ENCODE data around the gene CHORDC1. TPM values are rescaled to one million over a fixed set of nuclear protein-coding genes. Genes with fewer than 3 reads are reported as not detected.

The CHORDC1 gene
- total RNA-seq, 1 experiment from 2014 or later = 95.6 TPM

DNA sequence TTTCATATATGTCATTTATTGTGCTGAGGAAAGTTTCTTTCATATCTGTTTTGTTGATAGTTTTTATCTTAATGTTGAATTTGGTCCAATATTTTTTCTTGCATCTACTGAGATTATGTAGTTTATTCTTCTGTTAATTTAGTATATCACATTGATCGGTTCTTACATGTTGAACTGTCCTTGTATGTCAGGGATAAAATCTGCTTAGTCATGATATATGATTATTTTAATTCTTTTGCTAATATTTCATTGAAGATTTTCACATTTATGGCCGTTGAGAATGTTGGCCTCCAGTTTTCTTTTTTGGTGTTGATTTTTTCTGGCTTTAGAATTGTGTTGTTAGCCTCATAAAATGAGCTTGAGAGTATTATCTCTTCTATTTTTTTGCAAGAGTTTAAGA lies 31.2 kb upstream of the CHORDC1 start (continued):
- TF ChIP-seq, protein P1, sequence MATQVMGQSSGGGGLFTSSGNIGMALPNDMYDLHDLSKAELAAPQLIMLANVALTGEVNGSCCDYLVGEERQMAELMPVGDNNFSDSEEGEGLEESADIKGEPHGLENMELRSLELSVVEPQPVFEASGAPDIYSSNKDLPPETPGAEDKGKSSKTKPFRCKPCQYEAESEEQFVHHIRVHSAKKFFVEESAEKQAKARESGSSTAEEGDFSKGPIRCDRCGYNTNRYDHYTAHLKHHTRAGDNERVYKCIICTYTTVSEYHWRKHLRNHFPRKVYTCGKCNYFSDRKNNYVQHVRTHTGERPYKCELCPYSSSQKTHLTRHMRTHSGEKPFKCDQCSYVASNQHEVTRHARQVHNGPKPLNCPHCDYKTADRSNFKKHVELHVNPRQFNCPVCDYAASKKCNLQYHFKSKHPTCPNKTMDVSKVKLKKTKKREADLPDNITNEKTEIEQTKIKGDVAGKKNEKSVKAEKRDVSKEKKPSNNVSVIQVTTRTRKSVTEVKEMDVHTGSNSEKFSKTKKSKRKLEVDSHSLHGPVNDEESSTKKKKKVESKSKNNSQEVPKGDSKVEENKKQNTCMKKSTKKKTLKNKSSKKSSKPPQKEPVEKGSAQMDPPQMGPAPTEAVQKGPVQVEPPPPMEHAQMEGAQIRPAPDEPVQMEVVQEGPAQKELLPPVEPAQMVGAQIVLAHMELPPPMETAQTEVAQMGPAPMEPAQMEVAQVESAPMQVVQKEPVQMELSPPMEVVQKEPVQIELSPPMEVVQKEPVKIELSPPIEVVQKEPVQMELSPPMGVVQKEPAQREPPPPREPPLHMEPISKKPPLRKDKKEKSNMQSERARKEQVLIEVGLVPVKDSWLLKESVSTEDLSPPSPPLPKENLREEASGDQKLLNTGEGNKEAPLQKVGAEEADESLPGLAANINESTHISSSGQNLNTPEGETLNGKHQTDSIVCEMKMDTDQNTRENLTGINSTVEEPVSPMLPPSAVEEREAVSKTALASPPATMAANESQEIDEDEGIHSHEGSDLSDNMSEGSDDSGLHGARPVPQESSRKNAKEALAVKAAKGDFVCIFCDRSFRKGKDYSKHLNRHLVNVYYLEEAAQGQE (IDR thresholded peaks at IDR 0.05; ENCODE audit: low read depth) = no peak
- TF ChIP-seq, protein P2, sequence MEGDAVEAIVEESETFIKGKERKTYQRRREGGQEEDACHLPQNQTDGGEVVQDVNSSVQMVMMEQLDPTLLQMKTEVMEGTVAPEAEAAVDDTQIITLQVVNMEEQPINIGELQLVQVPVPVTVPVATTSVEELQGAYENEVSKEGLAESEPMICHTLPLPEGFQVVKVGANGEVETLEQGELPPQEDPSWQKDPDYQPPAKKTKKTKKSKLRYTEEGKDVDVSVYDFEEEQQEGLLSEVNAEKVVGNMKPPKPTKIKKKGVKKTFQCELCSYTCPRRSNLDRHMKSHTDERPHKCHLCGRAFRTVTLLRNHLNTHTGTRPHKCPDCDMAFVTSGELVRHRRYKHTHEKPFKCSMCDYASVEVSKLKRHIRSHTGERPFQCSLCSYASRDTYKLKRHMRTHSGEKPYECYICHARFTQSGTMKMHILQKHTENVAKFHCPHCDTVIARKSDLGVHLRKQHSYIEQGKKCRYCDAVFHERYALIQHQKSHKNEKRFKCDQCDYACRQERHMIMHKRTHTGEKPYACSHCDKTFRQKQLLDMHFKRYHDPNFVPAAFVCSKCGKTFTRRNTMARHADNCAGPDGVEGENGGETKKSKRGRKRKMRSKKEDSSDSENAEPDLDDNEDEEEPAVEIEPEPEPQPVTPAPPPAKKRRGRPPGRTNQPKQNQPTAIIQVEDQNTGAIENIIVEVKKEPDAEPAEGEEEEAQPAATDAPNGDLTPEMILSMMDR (IDR thresholded peaks at IDR 0.05 in 2 of 3, conservative IDR thresholded peaks at IDR 0.05 in 1 of 3; ENCODE audit: borderline replicate concordance in 1 of 3, insufficient read depth in 1 of 3, low read depth in 2 of 3, low read length in 2 of 3) = no peak
- no peak for TF ChIP-seq RAD21 (IDR thresholded peaks at IDR 0.05; ENCODE audit: low read depth)
- no peak for TF ChIP-seq SP1 (IDR thresholded peaks at IDR 0.05; ENCODE audit: low read depth)
- TF ChIP-seq EZH2 (IDR thresholded peaks at IDR 0.05) = no peak

DNA sequence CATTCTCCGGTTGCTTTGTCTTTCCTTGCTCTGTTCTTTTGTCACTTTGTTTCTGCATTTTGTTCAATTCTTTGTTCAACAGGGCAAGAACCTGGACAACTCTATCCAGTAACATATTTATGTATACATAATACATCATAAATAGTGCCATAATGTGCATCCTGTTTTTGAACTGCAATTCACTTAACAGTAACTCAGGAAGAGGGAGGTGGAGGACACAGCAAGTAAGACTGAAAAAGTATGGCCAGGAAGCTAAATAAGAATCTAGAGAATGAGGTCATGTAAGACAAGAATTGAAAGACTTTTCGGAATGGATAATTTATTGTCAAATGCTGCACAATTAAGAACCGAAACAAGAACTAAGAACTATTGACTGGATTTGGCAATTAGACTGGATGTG lies 29.2 kb upstream of the CHORDC1 start:
- no peak overlapping the region for H3K27ac ChIP-seq (ENCODE audit: low read depth, low read length)
- RAD21 ChIA-PET (ENCODE audit: low non-redundant PET in 1 of 2, low total read pairs in 2 of 2, uncharacterized antibody in 2 of 2, unreplicated experiment in 2 of 2) = no interaction called here
- H3K4me3 ChIP-seq (replicated peaks in 1 of 2; ENCODE audit: low read depth in 1 of 2, low read length in 2 of 2) = no peak overlapping the region
- CTCF ChIA-PET = no interaction called here
- no peaks in the 10 kb centered on the region for H3K79me2 ChIP-seq (ENCODE audit: insufficient read depth, low read length)
- TF ChIP-seq EZH2 (IDR thresholded peaks at IDR 0.05) (no peak), ELF1 (IDR thresholded peaks at IDR 0.05; ENCODE audit: borderline replicate concordance, low read depth) (no peak), EZH2phosphoT487 (IDR thresholded peaks at IDR 0.05; ENCODE audit: borderline replicate concordance) (no peak), RAD21 (IDR thresholded peaks at IDR 0.05; ENCODE audit: low read depth) (no peak), YY1 (IDR thresholded peaks at IDR 0.05; ENCODE audit: extremely low read depth, insufficient replicate concordance, low read depth, low read length) (no peak), ZFX (IDR thresholded peaks at IDR 0.05) (no peak), SP1 (IDR thresholded peaks at IDR 0.05; ENCODE audit: low read depth) (no peak), SRF (IDR thresholded peaks at IDR 0.05; ENCODE audit: low read depth) (no peak), FOSL1 (IDR thresholded peaks at IDR 0.05; ENCODE audit: low read depth) (no peak)
- TF ChIP-seq, protein P2 (IDR thresholded peaks at IDR 0.05 in 2 of 3, conservative IDR thresholded peaks at IDR 0.05 in 1 of 3; ENCODE audit: borderline replicate concordance in 1 of 3, insufficient read depth in 1 of 3, low read depth in 2 of 3, low read length in 2 of 3) = no peak
- TF ChIP-seq, protein P3, sequence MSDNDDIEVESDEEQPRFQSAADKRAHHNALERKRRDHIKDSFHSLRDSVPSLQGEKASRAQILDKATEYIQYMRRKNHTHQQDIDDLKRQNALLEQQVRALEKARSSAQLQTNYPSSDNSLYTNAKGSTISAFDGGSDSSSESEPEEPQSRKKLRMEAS (IDR thresholded peaks at IDR 0.05) = no peak
- no peaks in the 10 kb centered on the region for H3K4me1 ChIP-seq (ENCODE audit: control insufficient read depth in 1 of 2, insufficient read depth in 2 of 2, low read length in 2 of 2)
- H3K4me2 ChIP-seq (ENCODE audit: low read length) = no peak overlapping the region
- intact Hi-C loops (cut with micrococcal nuclease) = no loop called here
- H3K9me2 ChIP-seq (ENCODE audit: insufficient read depth) = no peaks in the 10 kb centered on the region
- no peaks in the 10 kb centered on the region for H3K36me3 ChIP-seq (ENCODE audit: control insufficient read depth in 1 of 2, insufficient read depth in 2 of 2, low read length in 2 of 2)
- POLR2A ChIA-PET = no interaction called here
- H2AFZ ChIP-seq (ENCODE audit: low read depth, low read length, poor library complexity, severe bottlenecking) = no peak overlapping the region
- no peak for ATAC-seq
- no peak overlapping the region for H3K9ac ChIP-seq (ENCODE audit: low read length)
- no peaks in the 10 kb centered on the region for H3K27me3 ChIP-seq (ENCODE audit: insufficient read depth, low read length)
- DNase-seq (ENCODE audit: low read depth, low spot score) = no peak
- no TSS peak for BruUV-seq (replicated peaks)
- H4K20me1 ChIP-seq (ENCODE audit: insufficient read depth) = no peaks in the 10 kb centered on the region
- H3K9me3 ChIP-seq (ENCODE audit: control insufficient read depth in 1 of 2, insufficient read depth in 1 of 2, low read depth in 1 of 2, low read length in 2 of 2) = no peaks in the 10 kb centered on the region

Measured in HCT116 (cell line).